Adrenal gland (tissue), 5 donors: Measurements from ENCODE around the gene YTHDF1.

Experiments
- POLR2A ChIP-seq, 2 donors: fragments of 450-650 bp; IDR thresholded peaks; one replicate each; pipeline ENCODE4 v1.6.1; 2017; ENCODE audit warnings: antibody characterized with exemption in 2 of 2, mild to moderate bottlenecking in 2 of 2, moderate library complexity in 1 of 2
- TF ChIP-seq, protein P1 (sequence below), 6 experiments: fragments of 450-650 bp in 4 of 6; fragments of 200-600 bp in 2 of 6; sonication (generic) in 1 of 6; IDR thresholded peaks; 1 replicate in 5 of 6; 2 replicates in 1 of 6; pipeline versions ENCODE4 v1.5.1 to v1.8.0; 2016 to 2021; ENCODE audit warnings: antibody characterized with exemption in 6 of 6, mild to moderate bottlenecking in 2 of 6, moderate library complexity in 1 of 6
- donor health status: DM: no; HTN: no; CAD: no.

DNA sequence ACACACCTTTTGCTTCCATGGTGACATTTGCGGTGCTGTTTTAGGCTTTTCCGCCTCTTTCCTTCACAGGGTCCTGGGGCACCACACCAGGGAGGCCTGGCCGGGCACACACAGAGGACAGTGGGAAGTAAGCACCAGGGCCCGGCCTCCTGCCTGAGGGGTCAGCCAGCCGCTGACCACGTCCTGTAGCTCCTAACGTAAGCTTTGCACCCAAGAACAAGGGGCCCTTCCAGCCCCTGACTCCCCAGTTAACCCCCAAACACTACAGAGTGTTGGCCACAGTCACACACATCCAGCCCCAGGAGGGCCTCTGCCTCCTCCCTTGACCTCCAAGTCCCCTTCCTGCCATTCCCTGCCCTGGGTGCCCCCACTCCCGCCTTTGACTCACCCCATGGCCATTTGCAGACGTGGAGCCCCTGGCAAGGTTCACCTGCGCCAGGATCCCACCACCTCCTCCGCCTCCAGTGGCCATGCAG is 54.7 kb downstream of the YTHDF1 start:
- TF ChIP-seq POLR2A (IDR thresholded peaks at IDR 0.05), result no peak
- TF ChIP-seq, protein P1, sequence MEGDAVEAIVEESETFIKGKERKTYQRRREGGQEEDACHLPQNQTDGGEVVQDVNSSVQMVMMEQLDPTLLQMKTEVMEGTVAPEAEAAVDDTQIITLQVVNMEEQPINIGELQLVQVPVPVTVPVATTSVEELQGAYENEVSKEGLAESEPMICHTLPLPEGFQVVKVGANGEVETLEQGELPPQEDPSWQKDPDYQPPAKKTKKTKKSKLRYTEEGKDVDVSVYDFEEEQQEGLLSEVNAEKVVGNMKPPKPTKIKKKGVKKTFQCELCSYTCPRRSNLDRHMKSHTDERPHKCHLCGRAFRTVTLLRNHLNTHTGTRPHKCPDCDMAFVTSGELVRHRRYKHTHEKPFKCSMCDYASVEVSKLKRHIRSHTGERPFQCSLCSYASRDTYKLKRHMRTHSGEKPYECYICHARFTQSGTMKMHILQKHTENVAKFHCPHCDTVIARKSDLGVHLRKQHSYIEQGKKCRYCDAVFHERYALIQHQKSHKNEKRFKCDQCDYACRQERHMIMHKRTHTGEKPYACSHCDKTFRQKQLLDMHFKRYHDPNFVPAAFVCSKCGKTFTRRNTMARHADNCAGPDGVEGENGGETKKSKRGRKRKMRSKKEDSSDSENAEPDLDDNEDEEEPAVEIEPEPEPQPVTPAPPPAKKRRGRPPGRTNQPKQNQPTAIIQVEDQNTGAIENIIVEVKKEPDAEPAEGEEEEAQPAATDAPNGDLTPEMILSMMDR (IDR thresholded peaks at IDR 0.05), result no peak
